Stomach (tissue), 4 donors: Measurements from ENCODE around the gene AJAP1.

Source experiments
- CTCF ChIP-seq, 7 experiments: fragments of 450-650 bp in 4 of 7; fragments of 200-600 bp in 3 of 7; sonication (generic) in 3 of 7; IDR thresholded peaks; one replicate each; pipeline ENCODE4 v1.5.1; 2016 to 2019; ENCODE audit warnings: antibody characterized with exemption in 7 of 7, control low read depth in 2 of 7, mild to moderate bottlenecking in 1 of 7
- EP300 ChIP-seq: sonication (generic); formaldehyde crosslinking; IDR thresholded peaks from one replicate; pipeline ENCODE4 v1.6.1; 2017; ENCODE audit warnings: antibody characterized with exemption
- POLR2A ChIP-seq, 4 donors: fragments of 450-650 bp; IDR thresholded peaks; one replicate each; pipeline ENCODE4 v1.6.1; 2016; ENCODE audit warnings: antibody characterized with exemption in 4 of 4, control low read depth in 2 of 4, mild to moderate bottlenecking in 1 of 4, moderate library complexity in 1 of 4
- POLR2AphosphoS5 ChIP-seq, 3 donors: sonication (generic); formaldehyde crosslinking; IDR thresholded peaks; one replicate each; pipeline ENCODE4 v1.6.1; 2016; ENCODE audit warnings: antibody characterized with exemption in 3 of 3

GRCh38 chr1:4612991-4613390 lies 41.4 kb upstream of the AJAP1 start:
- TF ChIP-seq CTCF (IDR thresholded peaks at IDR 0.05) (no peak), POLR2A (IDR thresholded peaks at IDR 0.05) (no peak), EP300 (no peak), POLR2AphosphoS5 (IDR thresholded peaks at IDR 0.05) (no peak)
